Coronary artery (tissue), 2 donors: ENCODE data around the gene GET4.

Source experiments
- DNase-seq: peaks from one replicate; pipeline ENCODE4 v3.0.0-alpha.2; 2017; ENCODE audit warnings: low spot score
- H3K27ac ChIP-seq, 2 donors: fragments of 200-600 bp; sonication (generic); one replicate each; pipeline ENCODE4 v1.5.1; 2016 to 2019
- H3K4me3 ChIP-seq: fragments of 200-600 bp; sonication (generic); 2 replicates; pipeline ENCODE4 v1.5.1; 2016; ENCODE audit warnings: mild to moderate bottlenecking, moderate library complexity
- TF ChIP-seq, protein P1 (sequence below): fragments of 200-600 bp; sonication (generic); IDR thresholded peaks from one replicate; pipeline ENCODE4 v1.5.1; 2019; ENCODE audit warnings: antibody characterized with exemption

Gene GET4

DNA sequence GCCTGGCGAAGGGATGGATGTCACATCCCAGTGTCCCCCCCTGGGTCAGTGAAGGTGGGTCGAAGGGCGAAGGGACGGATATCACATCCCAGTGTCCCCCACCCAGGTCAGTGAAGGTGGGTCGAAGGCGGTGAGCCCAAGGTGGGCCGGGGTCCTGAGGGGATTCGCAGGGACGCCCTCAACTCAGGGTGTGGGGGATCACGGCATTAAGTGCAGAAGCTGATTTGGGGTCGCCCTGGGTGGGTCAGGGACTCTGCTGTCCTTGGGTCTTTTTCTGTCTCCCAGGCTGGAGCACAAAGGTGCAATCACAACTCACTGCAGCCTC, 56.3 kb downstream of the GET4 start:
- Histone ChIP-seq H3K27ac (no peak overlapping the region), H3K4me3 (no peak overlapping the region)
- TF ChIP-seq, protein P1, sequence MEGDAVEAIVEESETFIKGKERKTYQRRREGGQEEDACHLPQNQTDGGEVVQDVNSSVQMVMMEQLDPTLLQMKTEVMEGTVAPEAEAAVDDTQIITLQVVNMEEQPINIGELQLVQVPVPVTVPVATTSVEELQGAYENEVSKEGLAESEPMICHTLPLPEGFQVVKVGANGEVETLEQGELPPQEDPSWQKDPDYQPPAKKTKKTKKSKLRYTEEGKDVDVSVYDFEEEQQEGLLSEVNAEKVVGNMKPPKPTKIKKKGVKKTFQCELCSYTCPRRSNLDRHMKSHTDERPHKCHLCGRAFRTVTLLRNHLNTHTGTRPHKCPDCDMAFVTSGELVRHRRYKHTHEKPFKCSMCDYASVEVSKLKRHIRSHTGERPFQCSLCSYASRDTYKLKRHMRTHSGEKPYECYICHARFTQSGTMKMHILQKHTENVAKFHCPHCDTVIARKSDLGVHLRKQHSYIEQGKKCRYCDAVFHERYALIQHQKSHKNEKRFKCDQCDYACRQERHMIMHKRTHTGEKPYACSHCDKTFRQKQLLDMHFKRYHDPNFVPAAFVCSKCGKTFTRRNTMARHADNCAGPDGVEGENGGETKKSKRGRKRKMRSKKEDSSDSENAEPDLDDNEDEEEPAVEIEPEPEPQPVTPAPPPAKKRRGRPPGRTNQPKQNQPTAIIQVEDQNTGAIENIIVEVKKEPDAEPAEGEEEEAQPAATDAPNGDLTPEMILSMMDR: no peak
- no peak for DNase-seq

DNA sequence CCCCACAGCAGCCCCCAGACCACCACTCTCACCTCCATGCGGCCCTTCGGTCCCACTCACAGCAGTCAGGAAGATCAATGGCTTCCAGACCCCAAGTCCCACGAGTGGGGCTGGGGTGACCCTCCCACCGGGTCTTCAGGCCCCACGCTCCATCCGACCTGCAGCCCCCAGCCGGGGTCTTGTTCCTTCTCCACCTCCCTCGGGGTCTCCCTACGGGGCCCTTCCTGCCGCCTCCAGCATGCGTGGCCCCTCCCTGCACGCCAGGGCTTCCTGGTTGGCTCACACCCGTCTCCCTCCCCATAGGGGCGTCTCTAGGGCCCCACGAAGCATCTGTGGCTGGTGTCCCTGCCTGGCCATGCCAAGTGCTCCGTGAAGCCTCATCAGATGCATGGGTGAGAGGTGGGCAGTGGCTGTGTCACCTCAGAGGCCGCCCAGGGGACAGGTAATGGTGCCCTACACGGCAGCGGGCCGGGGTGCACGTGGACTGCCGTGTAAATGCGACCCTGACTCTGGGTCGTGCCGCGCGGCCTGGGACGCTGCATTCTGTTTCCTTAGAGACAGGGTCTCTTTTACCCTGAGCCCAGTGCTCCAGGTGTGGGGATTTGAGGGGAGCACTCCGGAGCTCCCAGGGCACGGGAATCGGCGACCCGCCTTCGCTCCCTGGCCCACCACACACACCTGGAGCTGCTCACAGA, 58.3 kb downstream of the GET4 start:
- no peak for DNase-seq
- TF ChIP-seq, protein P1: no peak
- Histone ChIP-seq H3K27ac (no peak overlapping the region), H3K4me3 (no peak overlapping the region)

DNA sequence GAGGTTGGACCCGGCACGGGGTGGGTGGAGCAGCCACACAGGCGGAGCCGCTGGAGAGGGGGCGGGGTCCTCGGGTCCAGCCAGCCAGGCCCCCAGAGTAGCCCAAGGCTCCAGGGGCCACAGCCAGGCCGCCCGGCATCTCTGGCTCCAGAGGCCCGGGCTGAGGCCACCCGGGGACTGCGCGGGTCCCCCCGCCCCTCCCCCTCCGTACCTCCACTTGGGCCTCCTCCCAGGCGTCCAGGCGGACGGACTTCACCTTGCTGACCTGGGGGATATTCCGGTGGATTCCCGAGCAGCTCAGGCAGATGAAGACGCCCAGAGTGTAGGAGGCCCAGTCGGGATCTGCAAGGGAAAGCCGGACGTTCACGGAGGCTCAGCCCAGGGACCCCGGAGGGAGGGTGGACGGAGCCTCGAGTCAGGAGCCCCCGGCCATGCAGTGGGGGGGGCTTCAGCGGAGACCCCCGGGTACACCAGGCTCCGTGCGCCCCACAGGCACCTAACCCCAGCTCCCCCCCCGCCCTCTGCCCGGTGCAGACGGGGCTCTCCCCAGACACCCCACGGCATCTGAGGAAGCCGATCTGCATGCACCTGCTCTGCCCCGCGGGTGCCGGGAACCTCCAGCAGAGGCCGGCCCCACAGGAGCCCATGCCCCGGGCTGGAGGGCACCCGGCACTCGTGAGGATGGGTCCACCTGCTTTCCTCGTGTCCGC, 59.0 kb downstream of the GET4 start:
- DNase-seq: no peak
- TF ChIP-seq, protein P1: no peak
- H3K27ac ChIP-seq: no peak overlapping the region

DNA sequence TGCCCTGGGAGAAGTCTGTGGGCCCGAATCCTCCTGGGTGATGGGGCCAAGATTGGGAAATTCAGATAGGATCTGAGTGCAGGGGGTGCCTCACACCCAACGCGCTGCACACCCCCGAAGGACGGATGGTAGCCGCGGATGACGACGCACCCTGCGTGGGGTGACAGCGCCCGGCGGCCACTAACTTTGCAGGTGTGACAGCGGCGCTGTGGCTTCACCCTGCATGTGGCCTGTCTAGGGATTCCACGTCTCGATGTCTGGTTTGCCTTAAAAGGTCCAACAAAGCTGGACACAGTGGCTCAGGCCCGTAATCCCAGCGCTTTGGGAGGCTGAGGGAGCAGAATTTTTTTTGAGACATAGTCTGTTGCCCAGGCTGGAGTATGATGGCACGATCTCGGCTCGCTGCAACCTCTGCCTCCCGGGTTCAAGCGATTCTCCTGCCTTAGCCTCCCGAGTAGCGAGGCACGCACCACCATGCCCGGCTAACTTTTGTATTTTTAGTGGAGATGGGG, 59.6 kb downstream of the GET4 start:
- DNase-seq: no peak
- Histone ChIP-seq H3K27ac (no peak overlapping the region), H3K4me3 (no peak overlapping the region)
- TF ChIP-seq, protein P1: no peak

More for the DNA sequence above, 59.0 kb downstream of the GET4 start:
- no peak overlapping the region for H3K4me3 ChIP-seq

DNA sequence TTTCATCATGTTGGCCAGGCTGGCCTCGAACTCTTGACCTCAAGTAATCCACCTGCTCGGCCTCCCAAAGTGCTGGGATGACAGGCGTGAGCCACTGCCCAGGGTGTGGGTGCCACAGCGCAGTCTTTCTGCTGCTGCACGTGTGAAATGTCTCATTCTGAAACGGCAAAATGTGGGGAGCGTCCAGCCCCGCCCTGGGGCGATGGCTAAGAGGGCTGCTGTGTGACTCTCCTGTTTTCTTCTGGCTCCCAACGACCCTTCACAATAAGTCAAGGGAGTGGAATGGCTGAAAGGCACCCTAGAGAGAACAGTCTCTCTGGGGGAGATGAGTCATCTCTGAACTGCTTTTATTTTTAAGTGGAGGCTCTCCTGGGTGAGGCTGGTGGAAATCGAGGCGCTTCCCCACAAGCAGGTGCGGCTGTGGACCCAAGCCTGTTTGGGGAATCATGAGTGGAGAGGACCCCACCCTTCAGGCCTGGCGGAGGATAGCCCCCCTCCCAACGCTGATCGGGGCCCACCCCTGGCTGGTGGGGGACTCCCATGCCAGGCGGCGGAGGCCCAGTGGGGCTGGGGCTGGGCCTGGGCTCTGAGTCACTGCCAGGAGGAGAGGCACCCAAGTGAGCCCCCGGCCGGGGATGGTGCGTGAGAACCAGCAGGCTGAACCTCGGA, 60.2 kb downstream of the GET4 start:
- H3K4me3 ChIP-seq: no peak overlapping the region
- no peak for DNase-seq
- TF ChIP-seq, protein P1: no peak
- no peak overlapping the region for H3K27ac ChIP-seq

DNA sequence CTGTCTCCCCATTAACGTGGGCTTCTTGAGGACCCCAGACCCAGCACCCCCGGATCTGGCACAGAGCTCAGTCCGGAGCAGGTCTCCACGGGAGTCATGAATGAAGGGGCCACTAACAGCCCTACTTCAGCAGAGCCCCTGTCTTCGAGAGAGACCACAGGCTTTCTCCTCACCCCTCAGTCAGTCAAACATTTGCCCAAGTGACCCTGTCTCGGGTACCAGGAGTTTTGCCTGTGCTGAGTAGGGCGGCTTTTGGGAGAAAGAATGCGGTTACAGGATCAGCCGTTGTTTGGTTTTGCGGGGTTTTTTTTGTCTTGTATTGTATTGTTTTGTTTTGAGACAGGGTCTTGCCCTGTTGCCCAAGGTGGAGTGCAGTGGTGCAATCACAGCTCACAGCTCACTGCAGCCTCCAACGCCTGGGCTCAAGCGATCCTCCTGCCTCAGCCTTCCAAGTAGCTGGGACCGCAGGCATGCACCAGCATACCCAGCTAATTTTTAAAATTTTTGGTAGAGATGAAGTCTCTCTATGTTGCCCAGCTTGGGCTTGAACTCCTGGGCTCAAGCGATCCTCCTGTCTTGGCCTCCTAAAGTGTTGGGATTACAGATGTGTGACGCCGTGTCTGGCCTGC, 61.6 kb downstream of the GET4 start:
- no peak overlapping the region for H3K4me3 ChIP-seq
- H3K27ac ChIP-seq: no peak overlapping the region
- DNase-seq: no peak
- TF ChIP-seq, protein P1: no peak
